Nasal cavity respiratory epithelium epithelial cell of viscerocranial mucosa (primary cell): Measurements from ENCODE around the gene PON3. TPM values are rescaled to one million over a fixed set of nuclear protein-coding genes. Genes with fewer than 3 reads are reported as not detected.

Experiments used
- total RNA-seq: library from RNA; depleted of rRNA; stranded (reverse); fragments of >200 nt; gene quantifications from 2 replicates; pipeline ENCODE4 v1.2.3, GENCODE V29; 2014

The PON3 gene
- 0.50 and 1.4 TPM in 2 replicates for total RNA-seq

DNA sequence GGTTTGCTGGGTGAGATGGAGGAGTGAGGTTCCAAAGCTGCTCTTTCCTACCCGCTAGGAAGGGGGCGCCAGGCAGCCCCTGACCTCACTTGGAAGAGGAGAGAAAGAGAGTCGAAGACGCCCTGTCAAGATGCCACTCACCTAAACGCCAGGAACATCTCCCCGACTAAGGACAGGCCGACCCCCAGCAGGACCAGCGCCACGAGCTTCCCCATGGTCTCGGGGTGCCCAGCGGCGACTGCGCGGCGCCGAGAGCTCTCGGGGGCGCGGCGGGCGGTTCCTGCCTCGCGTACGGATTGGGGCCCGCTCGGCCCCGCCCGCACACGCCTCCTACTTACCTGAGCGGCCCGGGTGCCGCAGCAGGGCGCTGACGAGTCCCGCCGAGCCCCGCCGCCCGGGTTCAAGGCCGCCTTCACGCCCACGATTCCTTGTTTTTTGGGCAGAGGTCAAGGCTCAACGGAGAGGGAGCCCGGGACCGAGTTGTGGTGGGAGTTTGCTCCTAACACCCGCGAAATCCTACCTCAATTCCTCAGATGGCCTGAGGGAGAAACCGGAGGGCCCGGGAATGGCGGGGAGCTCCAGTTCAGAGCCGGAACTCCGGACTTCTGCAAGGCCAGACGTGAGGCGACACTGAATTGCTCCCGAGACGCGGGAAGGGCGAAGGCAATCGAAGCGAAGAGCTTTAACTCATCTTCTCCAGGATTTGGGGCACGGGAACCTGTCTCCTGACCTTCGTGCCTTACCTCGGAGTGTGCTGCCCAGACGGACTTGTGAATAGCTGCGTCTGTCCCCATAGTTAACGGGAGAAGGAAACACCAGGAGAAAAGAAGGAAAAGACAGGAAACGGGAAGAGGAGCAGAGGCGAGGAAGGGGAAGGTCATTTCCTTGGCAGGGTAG lies at the start of gene PON3:
TSS of gene PON3 (minus strand) at position 240 of the 897 bp plus-strand sequence. CDS start at position 215, 25 bp downstream.

DNA sequence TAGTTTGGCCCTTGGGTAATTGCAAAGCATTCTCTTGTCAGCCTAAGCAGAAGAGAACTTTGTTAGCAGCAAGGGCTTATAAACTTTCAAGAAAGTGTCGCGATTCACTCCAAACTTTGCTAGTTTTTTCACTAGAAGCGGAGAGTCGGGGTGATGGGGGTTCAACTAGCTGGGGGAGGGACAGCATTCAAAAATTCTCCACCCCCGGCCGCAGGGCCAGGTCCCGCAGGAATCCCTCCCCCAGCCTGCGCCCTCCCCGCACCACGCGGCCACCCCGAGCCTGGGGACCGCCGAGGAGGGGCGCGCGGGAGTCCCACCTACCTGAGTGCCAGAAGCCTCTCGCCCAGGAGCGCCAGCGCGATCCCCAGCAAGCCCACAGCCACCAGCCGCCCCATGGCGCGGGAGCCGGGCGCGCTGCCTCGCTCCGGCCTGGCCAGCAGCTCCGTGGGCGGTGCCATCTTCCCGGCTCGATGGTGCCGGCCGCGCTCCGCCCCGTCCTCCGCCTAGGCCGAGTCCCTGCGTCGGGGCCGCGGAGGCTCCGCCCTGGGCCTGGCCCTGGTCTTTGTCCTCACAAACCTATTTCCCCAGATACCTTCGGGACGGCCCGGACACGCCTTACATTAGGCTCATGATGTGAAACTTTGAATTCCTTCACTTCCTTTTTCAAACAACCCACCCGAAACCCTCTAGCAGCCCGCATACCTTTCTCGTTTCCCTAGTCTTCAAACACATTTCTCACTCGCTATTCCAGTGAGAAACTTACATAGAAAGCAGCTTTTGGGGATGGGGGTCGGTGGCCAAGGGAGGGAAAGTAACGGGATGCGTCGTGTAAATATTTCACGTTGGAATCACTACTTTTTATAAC lies 38.6 kb upstream of the PON3 start, which contains the start of gene PON2:
TSS of gene PON2 (minus strand) at position 472 of the 865 bp plus-strand sequence. CDS start at position 395, 77 bp downstream.

DNA sequence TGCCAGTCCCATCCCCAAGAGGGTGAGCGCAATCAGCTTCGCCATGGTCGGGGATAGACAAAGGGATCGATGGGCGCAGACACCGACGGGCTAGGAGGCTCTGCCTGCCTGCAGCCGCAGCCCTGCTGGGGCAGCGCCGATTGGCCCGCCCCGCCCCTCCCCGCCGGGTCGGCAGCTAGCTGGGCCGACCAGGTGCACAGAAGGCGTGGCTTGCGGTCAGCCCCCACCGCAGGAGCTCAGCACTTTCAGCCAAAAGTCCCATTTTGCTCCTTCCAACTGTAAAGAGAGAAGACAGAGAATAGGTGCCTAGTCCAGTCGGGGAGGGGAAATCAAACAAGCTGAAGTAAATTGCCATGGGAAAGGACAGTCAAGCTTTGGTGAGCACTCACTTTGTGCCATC lies 71.7 kb downstream of the PON3 start, which contains the start of gene PON1:
TSS of gene PON1 (minus strand) at position 102 of the 400 bp plus-strand sequence. CDS start at position 45, 57 bp downstream.

Other genes starting within 250 kb of the PON3 start
- gene PON1, start 71.8 kb downstream of the PON3 start, total RNA-seq, result not detected in 2 replicates
- gene PON2, start 38.7 kb upstream of the PON3 start, total RNA-seq, result 35.9 and 98.2 TPM in 2 replicates
- gene ASB4, start 89.6 kb upstream of the PON3 start, total RNA-seq, result under 0.01 TPM in 1 of 2 replicates, not detected in the other
- gene PDK4, start 200.1 kb upstream of the PON3 start, total RNA-seq, result under 0.01 and 3.2 TPM in 2 replicates